SW 1271 (cell line): ENCODE data around the gene NPAS3.

Source experiments
- DNase-seq, 2 experiments: peaks; one replicate each; lab custom pipeline; 2025; lab: John Stamatoyannopoulos, UW

The NPAS3 gene

DNA sequence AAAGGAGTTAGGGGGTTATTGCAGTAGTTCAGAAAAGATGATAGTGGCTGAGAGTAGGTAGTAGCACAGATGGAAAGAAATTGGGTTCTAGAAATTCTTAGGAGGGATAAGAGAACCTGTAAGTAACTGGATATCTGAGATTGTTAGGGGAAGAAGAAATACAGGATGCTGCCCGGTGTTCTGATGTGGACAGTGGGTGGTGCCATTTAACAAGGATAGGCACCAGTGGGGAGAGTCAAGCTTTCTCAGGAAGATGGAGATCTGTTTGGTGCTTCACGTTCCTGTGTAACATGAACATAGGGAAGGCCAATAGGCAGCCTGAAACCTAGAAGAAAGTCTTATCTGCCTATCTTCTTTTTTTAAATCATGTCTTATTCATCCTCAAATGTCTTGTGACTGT, 245.9 kb downstream of the NPAS3 start:
- DNase-seq, result no peak

DNA sequence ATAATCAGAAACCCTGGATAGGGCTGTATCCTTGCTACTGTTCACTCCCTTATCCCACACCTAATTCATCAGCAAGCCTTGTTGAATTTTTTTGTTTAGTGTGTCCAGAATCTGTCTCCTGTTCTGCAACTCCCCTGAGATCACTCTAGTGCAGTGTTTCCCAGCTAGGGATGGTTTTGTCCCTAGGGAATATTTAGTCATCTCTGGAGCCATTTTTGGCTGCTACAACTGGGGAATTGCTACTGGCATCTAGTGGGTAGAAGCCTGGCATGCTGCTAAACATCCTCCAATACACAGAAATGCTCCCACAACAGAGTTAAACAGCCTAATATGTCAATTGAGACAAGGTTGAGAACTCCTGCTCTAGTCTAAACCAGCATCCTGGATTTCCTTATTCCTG, 248.0 kb downstream of the NPAS3 start:
- no peak for DNase-seq

DNA sequence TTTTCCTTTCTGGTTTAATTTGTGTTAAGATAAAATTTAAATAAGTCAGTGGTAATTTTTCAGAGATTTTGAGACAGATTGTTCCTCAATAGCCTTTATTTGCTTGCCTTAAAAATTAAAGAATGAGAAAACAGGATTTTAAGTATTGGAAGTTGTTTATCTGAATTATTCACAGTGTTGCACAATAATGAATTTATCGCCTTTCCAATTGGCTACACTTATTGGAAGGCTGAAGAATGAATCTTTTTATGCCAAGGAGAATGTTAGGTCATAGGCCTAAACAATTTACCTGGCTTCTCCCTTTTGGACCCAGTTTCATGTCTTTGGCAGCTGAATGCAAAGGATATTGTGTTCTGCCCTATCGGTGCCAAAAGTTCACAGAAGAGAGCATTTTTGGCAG, 250.2 kb downstream of the NPAS3 start:
- no peak for DNase-seq

GRCh38 chr14:33191855-33192254, 253.2 kb downstream of the NPAS3 start:
- DNase-seq, result no peak

DNA sequence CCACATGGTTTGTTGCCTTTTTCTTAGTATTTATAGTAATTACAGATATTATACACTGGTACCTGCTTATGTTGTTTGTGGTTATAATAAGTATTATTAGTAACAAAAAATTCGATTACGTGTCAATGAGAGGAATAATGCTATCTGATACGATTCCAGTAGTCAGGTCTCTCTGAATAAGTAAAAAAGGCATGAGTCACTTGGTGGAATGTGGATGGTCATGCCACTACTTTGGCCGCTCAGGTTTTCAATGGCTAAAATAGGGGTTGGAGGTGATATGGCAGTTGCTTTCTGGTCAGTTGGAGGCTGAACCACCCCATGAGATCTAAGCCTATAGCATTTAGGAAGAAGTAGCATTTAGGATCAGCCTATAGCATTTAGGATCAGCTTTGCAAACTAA, 255.9 kb downstream of the NPAS3 start:
- DNase-seq, result no peak

- DNase-seq, result no peak
These were observed 260.0 kb downstream of the NPAS3 start for GRCh38 chr14:33198684-33199083.

DNA sequence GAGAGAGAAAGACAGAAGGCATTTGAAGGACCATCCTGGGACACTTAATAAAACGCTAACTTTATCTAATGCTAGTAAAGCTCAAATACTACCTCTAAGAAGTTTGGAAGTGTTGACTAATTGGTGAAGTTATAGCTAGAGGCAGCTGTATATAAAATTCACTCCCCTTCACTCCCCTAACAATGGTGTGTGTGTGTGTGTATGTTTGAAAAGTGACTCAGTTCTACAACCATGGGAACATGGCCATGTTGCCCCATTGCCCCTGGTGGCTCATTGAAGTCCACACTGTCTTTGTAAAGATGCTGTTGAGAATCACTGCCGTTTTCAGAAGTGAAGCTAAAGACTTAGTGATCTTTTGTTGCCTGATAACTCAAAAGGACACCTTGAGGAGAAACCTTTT, 262.4 kb downstream of the NPAS3 start:
- DNase-seq, result no peak

GRCh38 chr14:33206981-33207380, 268.3 kb downstream of the NPAS3 start:
- DNase-seq, result no peak

- DNase-seq, result no peak
These were observed 268.9 kb downstream of the NPAS3 start for GRCh38 chr14:33207467-33208017.

DNA sequence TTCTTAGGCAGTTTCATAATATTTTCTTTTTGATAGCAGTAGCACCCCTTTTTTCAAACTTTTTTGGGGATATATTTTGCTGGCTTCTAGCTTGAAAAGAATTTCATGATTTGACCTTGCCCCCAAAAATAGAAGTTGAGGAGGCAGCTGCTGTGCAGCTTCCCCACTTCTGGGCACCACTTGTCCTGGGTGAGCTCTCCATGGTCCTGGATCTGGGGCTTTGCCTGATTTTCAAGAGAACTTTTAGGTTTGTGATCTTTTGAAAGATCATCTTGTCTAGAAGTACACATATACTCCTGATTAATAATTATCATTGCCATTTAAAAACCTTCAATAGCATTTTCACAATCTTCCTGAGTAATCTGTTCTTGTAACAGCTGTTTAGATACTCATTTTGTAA, 271.6 kb downstream of the NPAS3 start:
- DNase-seq, result no peak

DNA sequence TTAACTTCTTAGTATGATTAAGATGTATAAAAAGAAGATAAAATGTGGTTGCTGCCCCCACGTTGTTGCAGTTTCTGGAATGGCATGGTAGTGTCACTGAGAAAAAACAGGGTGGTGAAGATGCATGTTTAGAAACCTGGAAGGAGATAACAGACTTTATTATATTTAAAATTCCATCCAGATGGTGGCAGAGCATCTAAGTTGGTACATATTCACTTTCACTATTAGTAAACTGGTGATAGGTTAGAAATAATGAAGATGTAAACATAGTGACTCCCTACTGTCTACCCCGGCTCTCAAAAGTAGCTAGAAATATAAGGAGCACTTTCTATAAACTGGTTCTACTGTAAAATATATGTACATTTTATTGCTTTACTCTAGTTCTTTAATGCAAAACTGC, 279.3 kb downstream of the NPAS3 start:
- DNase-seq, result no peak

DNA sequence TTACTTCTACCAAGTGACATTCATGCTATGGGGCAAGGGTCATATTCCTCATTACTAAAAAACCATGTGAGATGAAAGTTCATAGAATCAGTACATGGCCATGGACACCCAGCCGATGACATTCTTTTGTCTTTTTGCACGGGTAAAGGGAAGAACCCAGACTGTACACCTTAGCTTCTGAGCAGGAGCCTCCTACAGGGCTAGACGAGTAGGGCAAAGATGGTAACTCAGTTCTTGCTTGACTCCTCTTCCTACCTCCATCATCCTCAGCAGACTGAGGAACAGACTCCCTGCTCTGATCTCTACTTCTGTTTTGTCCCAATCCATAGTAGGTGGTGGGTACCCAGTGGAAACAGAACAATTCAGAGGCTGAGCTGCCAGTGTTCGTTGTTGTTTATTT, 281.3 kb downstream of the NPAS3 start:
- DNase-seq, result no peak

- DNase-seq, result no peak
These were observed 290.7 kb downstream of the NPAS3 start for GRCh38 chr14:33229269-33229929.

- no peak for DNase-seq
These were observed 291.3 kb downstream of the NPAS3 start for GRCh38 chr14:33230021-33230420.

DNA sequence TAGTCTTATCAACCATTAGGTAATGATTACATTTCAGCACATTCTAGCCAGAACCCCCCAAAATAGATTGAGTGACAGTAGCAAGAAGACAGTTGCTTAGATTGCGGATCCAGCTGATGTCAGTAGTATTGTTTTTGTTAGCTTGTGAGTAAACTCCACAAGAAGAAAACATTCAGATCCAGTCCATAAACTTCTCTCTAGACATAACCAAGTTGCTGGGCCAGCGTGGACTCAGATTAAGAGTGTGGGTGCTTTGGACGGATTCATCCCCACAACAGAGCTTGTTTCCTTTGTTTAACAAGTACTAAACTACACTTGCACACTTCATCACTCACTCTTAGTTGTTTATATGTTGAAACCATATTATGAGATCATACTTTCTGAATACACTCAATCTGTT, 293.4 kb downstream of the NPAS3 start:
- DNase-seq, result no peak

GRCh38 chr14:33237115-33237740, 298.5 kb downstream of the NPAS3 start:
- no peak for DNase-seq

GRCh38 chr14:33239465-33239864, 300.8 kb downstream of the NPAS3 start:
- DNase-seq, result no peak

DNA sequence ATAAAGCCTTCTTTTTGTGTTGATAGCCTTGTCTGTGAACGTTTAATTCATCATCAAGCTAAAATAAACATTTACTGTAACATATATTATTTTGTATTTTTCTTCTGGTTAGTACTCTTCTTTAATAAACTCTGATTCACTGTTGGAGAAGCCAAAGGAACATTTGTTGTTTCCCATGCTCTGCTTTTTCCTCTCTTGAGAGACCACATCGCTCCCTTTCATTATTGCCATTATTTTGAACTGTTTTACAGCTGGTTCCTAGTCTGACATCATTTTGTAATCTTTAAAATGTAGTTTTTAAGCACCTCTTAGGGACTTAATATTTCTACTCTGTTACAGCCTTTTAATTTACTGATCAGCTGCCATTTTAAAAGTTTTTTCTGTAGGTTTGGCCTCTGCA, 301.8 kb downstream of the NPAS3 start:
- no peak for DNase-seq

DNA sequence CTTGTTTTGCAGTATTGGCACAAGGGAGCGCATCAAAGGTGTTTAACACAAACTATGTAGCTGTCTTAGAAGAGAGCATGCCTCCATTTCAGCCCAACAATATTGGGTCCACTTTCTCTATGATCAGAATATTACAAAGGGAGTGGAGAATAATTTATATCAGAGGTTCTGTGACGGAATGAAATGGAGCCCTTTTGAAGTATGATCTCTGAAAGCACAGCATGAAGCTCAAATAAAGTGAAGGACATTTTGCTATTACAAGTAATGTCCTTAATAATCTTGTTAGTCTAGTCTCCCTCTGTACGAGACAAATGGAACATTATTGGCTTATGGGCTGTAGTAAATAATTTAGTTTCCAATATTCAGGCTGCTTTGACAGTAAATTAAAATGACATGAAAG, 302.7 kb downstream of the NPAS3 start:
- no peak for DNase-seq

DNA sequence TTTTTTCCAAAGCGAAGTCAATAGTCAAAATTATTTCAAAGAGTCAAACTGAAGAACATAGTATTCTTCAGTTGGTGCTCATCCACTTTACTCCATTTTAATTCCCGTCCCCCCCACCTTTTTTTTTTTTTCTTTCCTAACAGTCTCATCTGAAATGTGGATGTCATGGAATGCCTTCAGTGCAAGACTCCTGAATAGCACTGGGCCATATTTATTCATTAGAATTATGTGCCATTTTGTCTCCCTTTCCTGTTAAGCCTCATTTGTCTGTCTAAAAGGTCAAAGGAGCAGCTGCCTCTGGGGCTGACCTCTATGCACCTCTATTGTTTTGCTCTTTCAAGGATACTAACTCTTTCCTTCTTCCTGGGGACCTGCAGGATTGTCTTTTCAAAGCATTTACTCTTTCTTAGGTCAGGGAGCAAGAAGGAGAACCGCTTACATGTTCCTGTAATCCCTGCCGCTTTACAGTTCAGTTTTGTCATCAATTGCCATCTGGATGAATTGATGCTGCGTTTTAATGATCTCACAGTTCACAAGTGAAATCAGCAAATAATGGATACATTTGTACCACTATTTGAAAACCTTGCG, 310.6 kb downstream of the NPAS3 start:
- DNase-seq, result no peak

DNA sequence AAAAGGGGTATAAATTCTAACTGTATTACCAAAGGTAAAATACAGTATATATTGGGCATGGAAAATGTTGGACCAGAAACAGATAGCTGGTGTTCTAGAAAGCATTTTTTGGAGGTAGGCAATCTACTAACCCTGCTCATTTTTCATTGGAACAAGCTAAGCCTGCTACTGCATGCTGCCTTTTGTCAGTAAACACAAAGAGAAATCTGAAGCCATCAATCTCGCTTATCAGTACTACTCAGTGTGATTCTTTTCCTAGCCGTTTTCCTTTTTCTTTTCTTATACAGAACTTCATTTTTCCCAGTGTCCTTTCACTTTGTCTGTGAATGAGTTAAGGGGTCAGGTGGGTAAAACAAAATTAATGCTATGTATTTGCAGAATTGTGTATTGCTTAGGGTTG, 312.3 kb downstream of the NPAS3 start:
- DNase-seq, result no peak

DNA sequence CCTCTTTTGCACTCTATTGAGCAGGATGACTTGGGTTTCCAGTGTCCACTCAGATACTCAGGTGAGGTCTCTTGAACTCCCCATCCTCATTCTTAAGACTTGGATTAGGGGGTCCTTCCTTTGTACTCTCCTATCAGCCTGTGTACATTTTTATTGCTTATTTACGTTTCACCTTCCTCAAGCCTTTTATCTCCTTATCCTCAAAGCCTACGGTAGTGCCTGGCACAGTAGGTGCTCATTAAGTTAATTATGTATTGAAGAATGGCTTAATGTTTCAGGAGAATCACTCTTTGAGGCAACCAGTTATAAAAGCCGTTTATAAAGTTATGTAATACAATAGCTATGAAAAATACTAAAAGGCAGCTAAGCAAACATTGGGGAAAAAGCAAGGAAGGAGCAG, 315.7 kb downstream of the NPAS3 start:
- no peak for DNase-seq

- no peak for DNase-seq
These were observed 316.2 kb downstream of the NPAS3 start for GRCh38 chr14:33254861-33255395.
